HG03439 (cell line): Measurements from ENCODE around the gene SAMD10.

Source experiments
- ATAC-seq: cut with Tn5 transposase; IDR thresholded peaks from one replicate; pipeline ENCODE4 v1.9.1; 2021; ENCODE audit warnings: mild to moderate bottlenecking, moderate library complexity; ENCODE audit not compliant: unreplicated experiment

Gene SAMD10

DNA sequence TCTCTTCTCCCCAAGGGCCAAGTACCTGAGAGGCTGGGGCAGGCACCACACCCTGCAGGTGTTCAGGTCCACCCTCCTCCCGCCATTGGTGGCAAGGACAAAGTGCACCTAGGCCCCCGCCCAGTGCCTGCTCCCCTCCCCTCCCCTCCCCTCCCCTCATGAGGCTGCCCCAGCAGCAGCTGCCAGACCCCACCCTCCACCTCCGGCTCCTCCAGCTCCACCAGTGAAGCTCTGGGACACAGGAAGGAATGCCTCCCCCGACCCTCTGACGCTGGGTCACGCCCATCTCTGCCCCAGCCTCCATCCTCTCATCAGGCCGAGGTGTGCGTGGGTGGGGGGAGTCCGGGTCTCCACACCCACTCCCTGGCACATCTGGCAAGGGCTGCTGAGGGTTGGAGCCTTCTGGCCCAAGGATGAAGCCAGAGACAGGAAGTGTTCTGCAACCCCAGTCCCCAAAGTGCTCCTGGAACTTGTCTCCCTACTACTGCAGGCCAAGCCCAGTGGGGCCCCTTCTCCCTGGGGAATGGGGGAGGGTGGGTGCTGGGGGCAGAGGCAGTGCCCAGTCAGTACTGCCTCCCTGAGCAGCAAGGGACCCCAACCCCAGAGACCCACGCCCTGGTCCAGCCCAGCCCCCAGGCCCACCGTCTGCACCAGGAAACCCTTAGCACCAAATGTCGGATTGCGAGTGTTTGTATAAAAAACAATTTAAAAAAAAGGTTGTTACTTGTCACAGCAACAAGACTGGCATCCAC is 21.6 kb downstream of the SAMD10 start:
- no peak for ATAC-seq

DNA sequence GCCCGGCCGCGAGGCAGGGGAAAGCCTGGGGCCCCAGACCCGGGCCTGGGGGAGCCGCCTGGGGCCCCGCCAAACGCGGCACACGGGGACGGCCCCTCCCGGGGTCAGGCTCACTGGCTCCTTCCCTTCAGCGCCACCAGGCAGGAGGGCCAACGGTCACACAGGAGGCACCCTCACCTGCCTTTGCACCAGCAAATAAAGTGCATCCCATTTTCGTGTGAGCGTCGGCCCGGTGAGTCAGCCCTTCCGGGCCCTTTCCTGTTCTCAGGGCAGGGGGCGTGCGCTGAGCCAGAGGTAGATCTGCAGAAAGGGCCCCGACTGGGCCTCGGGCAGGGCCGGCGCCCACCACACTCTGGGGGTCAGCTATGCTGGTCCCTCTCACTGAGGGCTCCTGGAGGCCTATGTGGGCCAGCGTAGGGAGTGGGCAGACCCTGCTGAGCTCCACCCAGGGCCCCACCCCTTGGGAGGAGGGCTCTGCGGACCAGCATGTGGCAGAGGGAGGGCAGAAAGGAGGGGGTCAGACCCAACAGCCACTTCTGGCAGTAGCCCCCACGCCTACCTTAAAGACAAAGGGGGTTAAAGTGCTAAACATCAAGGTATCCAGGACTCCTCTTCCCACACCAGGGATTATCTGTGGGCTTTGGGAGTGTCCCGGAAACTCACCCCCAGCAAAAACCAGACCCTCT is 22.3 kb downstream of the SAMD10 start:
- peak; percentile 18 for ATAC-seq

GRCh38 chr20:63956664-63957003 is 22.8 kb downstream of the SAMD10 start:
- peak; percentile 13 for ATAC-seq

DNA sequence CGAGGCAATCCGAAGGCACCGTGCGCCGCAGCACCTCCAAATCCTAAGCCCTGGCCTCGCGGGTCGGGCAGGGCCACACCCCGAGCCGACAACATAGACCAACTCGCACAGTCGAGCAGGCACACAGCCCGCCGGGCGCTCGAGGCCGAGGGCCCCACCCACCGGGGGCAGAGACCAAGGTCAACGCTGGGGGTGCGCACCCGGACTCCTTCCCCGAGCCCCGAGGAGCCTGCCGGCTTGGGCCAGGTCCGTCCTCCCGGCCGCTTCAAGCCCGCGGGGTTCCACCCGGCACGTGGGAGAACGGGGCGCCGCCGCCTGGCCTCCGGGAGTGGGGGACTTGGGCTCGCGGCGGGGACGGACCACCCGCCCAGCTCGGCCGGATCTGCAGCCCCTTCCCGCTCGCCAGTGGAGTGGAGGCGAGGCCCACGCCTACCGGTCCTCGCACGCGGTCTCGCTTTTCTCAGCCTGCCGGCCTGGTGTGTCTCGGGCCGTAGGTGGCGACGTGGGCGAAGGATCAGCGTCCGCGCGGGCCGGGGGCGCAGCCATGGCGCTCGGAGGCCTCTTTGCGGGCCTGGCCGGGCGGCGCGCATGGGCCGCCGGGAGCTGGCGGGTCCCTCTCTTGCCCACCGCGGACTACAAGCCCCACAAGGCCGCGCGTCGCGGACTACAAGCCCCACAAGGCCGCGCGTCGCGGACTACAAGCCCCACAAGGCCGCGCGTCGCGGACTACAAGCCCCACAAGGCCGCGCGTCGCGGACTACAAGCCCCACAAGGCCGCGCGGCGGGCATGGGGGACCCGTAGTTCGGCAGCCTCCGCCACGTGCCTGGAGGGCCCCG is 23.4 kb downstream of the SAMD10 start, which contains the start of gene UCKL1:
UCKL1 (minus strand) TSS at position 590 of the 837 bp plus-strand sequence; CDS start at position 546, 44 bp downstream.
- ATAC-seq: peak; percentile 72

- ATAC-seq: no peak
Measured at GRCh38 chr20:63955281-63955826, 24.1 kb downstream of the SAMD10 start.

DNA sequence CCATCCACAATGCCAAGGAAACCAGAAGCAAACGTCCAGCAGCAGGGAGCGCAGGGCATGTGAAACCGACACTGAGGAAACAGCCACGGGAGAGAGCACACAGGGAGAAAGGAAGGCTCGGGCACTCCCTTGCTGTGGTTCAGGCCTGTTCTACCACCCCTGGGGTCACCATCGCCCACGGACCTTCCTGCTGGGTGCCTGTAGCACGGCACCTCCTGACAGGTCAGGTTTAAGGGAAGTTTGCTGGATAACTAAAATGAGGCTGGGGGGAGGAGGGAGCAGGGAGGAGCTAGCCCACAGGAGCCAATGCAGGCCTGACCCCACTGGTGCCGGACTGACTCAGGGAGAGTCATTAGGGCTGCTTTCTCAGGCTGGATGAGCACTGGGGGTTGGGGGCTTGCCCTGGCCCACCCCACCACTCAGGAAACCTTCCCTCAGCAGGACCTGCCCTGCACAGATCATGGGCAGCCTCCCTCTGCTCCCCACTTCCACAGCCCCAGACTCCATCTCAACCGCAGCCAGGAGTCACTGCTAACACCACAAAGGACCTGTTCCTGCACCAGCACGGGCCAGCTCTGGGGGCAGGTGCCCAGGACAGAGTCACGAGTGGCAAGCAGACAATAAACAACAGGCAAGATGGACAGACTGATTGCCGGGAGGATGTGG is 25.5 kb downstream of the SAMD10 start:
- ATAC-seq: no peak

DNA sequence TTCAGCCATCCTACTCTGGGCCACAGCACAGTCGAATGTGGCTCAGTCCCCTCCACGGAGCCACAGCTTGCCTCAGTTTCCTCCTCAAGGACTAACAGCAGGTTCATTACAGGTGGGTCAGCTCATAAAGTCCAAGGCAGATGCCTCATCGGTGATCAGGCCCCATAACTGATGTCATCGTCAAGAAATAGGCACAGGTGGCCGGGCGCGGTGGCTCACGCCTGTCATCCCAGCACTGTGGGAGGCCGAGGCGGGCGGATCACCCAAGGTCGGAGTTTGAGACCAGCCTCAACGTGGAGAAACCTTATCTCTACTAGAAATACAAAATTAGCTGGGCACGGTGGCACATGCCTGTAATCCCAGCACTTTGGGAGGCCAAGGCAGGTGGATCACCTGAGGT is 26.7 kb downstream of the SAMD10 start:
- no peak for ATAC-seq

DNA sequence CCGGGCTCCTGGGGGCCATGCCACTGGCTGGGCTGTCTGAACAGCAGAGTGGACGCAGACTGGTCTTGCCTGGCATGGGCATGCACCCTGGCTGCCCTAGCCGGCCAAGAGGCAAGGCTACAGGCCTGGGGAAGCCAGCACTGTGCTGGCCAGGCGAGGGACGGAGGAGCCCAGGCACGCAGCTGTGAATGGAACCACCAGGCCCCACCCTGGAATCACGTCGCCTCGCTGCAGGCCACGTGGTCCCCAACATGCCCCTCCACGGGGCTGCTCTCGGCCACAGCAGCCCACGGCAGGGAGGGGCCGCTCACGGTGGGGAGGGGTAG is 27.3 kb downstream of the SAMD10 start:
- no peak for ATAC-seq

DNA sequence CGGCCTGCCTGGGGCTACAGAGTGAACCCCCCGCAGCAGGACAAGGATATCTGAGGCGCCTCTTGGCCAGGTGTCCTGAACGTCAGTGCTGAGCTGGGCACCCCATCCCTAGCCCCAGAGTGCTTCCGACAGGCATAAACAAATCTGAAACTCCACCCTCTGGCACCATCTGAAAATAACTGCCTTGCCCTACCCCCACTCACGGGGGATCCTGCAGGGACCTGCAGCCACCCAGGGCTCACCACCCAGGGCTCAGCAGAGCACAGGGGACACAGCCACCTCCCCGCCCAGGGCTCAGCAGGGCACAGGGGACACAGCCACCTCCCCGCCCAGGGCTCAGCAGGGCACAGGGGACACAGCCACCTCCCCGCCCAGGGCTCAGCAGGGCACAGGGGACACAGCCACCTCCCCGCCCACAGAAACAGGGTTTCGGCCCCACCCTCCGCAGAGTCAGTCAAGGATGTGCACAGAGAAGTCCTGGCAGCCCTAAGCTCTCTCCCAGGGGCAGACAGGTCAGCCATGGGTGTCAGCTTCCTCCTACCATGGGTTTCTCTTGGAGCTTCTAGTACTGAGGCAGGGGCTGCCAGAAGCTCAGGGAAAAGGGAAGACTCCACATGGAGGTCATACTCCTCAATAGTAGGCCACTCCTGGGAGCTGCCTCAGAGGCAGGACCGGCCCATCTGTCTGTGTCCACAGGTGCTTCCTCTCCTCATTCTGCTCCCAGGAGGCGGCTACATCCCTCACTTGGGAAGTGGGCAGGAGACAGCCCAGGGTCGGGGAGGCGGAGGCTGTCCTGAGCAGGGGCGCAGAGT is 27.8 kb downstream of the SAMD10 start:
- ATAC-seq: no peak

DNA sequence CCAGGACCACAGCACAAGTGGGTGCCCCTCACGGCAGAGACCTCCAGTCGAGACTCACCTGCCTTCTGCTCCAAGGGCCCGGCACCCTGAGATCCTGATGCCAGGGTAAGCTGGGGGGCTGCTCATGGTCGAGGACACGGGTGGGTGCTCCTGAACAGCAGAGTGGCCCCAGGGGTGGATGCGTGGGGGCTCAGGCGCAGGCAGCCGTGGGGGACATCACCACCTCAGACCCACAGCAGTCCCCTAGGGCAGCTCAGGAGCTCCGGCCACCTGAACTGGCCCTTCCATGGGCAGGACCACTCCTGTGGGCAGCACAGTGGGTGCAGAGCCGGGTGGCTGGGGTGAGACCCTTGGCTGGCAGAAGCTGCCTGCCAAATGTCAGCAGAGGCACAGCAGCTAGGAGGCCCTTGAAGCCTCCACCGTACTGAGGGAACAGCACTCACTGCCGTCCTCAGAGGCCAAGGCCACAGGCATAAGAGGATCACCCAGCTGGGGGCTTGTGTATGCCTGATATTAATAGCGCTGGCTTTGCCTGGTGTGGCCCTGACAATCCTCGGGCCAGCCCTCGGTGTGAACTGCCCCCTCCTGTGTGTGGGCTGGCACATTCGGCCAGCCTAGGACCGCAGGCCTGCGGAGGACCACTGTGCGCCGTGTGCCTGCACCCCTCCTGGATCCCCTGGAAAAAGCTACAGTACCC is 28.6 kb downstream of the SAMD10 start:
- no peak for ATAC-seq

DNA sequence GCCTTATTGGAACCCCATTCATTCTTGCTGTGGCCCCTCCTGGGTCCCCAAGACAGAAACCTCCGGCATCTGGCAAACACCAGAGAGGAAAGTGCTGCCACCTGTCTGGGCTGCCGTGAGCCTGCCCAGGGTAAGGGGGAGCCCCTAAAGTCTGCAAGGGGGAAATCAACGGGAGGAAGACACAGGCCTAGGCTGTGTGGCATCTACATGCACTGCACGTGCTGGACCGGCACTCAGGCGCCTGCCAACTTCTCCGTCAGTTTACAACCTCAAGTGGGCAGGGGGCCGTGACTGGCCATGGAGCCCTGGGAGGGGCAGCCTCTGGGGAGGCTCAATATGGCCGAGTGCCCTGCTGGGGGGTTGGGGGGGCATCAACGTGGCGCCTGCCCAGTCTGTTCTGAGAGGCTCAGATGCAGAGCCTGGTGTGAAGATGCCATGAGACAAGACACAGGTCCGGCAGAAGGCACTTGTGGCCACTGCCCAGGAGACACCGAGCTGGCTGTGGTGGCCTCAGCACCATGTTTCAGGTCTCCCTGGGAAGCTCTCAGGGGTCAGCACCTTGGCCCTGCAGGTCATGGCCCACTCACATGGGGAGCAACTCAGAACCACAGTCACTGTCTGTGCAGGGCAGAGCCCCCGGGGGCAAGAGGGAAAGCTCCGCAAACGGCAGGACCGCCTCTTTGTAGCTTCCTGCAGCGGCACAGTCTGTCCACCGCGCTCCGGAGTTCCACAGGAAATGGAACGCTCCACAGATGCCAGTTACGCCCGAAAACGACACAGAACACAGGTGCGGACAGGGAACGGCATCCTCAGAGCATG is 31.6 kb downstream of the SAMD10 start:
- ATAC-seq: no peak

DNA sequence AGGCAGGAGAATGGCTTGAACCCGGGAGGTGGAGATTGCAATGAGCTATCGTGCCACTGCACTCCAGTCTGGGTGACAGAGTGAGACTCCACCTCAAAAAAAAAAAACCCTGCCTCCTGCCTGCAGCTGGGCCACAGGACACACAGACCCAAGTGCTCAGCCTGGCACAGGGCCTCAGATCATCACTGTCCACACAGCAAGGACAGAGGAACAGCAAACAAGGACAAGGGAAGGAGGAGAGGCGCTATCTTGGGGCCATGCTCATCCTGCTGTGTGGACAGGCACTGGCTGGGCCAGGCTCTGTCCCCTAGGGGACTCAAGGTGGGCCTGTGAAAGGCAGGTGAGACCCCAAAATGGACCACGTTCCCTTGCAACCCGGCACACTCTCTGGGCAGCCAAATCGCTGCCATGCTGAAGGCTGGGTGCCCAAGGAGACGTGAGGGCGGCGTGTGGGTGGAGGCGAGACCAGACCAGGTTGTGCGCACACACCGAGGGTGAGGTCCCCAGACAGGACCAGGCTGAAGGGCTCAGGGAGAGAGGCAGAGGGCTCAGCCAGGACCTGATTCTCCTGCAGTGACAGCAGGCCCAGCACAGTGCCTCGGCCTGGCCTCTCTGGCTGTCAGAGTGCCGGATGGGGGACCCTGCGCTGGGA is 32.3 kb downstream of the SAMD10 start:
- no peak for ATAC-seq

- no peak for ATAC-seq
Measured at GRCh38 chr20:63945921-63946920, 33.2 kb downstream of the SAMD10 start.

GRCh38 chr20:63945031-63945658 is 34.3 kb downstream of the SAMD10 start:
- ATAC-seq: no peak

DNA sequence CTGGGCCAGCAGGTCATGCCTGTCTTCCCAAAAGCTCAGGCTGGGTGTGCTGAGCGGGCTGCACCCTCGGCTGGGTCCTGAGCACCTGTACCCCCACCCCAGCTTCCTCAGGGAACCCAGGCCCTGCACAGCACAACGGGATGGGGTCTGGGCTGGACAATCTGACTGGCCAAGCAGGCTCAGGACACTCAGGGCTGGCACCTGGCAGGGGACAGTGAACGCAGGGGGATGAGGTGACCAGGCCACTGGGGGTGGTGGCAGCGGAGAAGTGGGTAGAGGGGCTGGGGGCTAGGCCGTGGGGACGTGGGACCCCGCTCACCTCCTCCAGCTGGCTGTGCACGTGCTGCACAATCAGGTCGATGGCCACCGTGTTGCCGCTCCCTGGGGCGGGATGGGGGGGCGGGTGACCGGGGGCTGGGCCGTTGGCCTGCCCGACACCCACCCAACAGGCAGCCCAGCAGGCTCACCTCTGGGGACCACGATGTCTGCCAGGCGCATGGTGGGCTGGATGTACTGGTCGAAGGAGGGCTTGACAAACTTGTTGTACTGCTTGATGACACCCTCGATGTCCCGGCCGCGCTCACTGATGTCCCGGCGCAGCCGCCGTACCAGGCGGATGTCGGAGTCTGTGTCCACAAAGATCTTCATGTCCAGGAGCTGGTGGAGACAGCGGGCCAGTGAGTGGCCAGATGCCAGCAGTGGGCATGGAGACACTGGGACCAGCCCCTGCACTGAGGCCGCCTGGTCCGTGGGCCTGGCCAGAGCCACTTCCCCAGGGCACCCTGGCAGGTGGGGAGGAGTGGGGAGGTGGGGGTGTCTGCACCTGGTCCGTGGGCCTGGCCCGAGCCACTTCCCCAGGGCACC is 35.1 kb downstream of the SAMD10 start:
- no peak for ATAC-seq

DNA sequence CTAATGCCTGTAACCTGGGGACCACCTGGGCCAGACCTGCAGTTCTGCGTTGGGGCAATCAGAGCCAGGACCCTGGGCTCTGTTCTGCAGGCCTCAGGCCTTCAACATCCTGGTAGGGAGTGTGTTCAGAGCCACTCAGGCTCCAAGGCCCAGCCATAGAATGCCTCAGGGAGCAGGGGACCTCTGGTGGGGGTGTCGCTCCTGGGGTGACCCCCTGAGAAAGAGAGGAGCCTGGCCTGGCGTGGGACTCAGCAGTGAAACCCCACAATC is 35.7 kb downstream of the SAMD10 start:
- ATAC-seq: no peak
